Activated CD8-positive, alpha-beta memory T cell treated with anti-CD3 and anti-CD28 coated beads, Interleukin-2, amount 50 U/mL, for 1 hour (primary cell): ENCODE results near the gene ANKMY2.

Experiments
- DNase-seq: peaks from one replicate; pipeline ENCODE4 v3.0.0-alpha.2; 2020; ENCODE audit errors: extremely low read depth

The ANKMY2 gene

DNA sequence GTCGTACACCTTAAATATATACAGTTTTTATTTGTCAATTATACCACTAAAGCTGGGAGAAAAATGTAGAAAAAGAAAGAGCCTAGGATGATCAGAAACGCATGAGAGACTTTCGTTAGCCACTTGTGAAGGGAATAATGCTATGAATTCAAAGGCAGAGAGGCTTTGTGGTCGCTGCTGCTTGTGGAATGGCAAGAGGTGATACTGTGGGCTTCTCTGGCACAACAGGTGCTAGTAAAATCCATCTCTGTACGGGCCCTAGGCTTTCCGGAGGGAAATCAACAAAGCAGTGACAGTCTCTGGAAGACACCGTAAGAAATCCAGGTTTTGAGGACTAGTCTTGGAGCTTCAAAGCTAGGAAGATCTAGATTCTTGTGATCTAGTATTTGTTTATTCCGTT, 66.3 kb downstream of the ANKMY2 start:
- DNase-seq, result no peak

DNA sequence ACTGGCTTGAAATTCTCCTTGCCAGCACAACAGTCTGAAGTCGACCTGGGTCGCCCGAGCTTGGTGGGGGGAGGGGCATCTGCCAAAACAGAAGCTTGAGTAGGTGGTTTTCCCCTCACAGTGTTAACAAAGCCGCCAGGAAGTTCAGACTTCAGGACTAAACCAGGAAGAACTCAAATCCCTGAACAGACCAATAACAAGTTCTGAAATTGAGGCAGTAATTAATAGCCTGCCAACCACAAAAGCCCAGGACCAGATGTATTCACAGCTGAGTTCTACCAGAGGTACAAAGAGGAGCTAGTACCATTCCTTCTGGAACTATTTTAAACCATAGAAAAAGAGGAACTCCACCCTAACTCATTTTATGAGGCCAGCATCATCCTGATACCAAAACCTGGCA, 73.6 kb downstream of the ANKMY2 start:
- DNase-seq, result no peak

DNA sequence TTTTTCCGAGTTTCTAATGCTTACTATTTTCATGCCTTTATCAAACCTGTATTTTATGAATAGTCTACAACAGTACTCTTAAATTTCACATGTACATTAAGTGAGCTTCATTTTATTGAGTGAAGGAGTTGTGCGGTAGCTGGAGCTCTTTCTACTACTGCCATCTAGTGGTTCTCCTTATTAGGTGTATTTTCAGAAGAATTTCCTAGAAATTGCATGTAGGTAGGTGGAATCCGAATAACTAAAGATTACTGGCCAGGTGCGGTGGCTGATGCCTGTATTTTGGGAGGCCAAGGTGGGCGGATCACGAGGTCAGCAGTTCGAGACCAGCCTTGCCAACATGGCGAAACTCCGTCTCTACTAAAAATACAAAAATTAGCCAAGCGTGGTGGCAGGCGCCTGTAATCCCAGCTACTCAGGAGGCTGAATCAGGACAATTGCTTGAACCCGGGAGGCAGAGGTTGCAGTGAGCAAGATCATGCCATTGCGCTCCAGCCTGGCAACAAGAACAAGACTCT, 80.6 kb downstream of the ANKMY2 start:
- no peak for DNase-seq

DNA sequence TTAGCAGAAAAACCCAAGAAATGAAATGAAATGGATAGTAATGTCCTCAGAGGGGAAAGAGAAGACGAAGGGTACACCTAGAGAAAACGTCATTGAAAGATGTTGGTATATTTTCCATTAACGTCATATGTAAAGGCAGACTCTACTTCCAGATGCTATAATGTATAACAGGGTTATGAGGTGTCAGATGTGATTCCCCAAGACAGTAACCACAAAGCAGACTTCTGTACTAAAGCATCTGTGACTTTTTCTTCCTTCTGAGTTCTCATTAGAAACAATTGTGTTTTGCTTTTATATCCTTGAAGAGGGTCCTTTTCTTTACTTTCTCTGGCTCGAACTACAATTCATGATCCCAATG, 81.6 kb downstream of the ANKMY2 start:
- DNase-seq, result no peak

DNA sequence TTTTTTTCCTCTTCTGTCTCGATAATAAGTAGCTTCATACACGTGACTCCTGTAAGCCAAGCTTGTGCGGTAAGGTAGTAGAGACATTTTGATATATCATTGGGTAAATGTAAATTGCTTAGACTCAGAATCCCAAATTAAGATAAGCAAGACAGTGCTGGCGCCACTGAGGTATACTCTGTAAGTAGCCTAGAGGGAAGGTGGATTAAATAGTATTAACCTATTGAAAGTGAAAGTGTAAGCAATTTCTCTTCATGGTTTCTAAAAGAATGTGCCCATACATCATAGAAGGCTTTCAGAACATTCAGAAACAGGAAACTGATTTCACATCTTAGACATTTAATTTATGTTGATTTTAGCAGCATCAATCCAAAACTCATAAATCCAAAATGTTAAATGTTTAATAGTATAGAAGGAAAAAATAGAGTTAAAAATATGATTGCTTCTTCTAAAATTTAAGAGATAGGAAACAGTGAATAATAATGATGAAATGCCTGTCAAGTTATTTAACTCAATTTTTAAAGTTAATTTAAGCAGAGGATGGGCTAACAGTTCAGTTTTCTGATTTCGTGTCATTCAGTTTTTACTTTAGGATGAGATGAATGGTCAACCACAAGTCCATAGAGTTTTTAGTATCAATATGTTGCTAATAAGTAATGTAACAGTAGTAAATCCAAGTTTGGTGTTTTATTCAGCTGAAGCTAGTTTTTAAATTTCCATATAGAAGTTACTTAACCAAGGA, 82.1 kb downstream of the ANKMY2 start:
- no peak for DNase-seq

DNA sequence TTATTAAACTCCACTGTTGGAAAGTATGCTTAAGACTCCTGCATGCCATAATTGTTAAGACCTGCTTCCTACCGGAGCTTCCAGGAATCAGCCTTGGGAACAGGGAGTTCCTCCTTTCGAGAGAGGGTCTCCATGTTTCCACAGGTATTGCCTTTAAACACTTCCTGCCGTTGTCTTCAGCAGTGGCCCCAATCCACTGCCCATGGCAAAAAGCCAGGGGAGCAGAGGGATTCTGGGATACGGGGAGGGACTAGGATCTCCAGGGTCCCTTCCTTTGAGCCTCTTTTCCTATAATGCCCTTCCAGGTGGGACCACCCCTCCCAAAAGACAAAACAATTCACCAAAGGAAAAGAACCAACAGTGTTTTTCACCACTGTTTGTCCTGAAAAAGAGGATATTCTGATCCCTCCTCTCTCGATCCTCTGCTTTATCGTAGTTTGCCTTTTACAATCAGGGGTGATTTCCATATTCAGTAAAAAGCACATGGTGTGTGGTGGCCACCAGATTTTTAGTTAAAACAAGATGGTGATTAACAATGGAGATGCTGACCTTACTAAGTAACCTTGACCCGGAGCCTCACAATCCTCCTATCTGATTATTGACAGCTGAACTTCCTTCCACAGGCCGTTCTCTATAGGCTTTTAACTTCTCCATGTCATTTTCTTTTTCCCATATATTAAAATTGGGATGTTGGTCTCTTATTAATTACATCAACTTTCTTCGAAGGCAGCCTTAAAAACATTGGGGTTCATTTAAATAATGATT, 82.9 kb downstream of the ANKMY2 start:
- no peak for DNase-seq

DNA sequence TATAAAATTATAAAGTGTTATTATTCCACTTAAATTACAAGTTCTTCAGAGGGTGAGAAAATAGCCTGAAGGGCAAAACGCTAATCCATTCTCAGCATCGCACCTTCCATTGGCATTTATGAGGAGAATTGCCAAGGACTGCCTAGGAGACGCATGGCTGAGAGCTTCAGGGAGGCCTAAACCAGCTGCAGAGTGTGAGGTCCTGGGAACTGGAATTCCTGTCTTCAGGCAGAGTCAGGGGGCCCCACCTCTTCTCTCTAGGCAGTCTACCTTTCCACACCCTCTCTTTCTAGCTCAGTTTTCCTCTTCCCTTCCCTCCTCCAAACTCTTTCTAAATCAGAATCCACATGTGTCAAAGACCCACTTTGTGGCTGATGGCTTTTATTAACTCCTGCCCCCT, 83.6 kb downstream of the ANKMY2 start:
- DNase-seq, result no peak

DNA sequence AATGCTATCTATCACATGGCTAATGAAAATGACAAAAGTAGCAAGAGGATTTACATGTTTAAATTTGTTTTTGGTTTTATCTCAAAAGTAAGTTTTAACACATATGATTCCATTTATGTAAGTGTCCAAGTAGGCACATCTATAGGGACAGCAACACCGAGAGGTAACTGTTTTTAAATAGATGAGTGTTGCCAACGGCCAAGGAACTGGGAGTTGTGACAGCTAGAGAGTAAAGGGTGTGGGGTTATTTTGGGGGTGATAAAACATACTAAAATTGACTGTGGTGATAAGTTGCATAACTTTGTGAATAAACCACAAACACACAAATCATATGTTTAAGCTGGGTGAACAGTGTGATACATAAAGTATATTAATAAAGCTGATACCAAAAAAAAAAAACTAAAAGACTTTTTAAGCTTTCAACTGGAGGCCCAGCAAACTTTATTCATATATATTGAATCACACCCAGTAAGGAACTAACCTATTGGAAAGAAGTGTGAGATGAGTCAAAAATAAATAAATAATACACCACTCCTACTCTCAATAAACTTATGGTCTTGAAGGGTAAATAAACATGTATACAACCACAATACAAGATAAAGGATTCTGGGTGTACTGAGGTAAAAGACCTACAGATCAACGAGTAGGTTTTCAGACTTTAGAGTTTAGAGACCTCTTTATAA, 85.9 kb downstream of the ANKMY2 start:
- no peak for DNase-seq

DNA sequence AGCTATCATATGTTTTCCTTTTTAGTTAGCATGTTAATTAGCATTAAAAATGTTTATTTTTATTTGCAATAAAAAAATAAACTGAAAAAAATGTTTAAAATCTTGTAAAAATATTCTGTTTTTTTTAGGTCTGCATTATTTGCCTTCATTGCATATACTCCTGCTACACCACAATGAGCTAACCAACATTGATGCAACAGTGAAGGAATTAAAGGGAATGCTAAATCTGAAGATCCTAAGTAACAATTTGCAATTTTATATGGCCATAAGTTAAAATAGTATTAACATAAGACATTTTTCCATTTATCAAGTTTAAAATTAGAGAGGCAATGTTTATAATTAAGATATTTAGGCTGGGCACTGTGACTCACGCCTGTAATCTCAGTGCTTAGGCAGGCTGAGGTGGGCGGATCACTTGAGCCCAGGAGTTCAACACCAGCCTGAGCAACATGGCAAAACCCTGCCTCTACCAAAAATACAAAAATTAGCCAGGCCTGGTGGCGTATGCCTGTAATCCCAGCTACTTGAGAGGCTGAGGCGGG, 86.7 kb downstream of the ANKMY2 start:
- no peak for DNase-seq

DNA sequence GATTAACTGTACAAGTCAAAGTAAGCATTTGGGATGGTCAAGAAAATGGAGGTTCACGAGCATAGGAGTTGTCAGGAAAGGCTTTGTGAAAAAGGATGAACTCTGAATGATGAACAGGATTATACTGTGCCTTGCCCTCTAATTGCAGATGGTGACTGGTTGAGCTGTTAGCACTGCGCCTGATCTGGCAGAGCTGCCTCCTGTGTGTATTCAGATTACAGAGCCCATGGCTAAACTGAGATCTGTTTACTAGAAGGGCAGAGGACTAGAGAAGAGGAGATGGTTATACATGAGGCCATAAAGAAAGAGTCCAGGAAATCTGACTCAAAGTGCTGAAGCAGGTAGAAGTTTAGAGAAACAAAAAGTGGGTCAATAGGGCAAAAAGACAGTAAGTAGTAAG, 89.2 kb downstream of the ANKMY2 start:
- DNase-seq, result no peak

DNA sequence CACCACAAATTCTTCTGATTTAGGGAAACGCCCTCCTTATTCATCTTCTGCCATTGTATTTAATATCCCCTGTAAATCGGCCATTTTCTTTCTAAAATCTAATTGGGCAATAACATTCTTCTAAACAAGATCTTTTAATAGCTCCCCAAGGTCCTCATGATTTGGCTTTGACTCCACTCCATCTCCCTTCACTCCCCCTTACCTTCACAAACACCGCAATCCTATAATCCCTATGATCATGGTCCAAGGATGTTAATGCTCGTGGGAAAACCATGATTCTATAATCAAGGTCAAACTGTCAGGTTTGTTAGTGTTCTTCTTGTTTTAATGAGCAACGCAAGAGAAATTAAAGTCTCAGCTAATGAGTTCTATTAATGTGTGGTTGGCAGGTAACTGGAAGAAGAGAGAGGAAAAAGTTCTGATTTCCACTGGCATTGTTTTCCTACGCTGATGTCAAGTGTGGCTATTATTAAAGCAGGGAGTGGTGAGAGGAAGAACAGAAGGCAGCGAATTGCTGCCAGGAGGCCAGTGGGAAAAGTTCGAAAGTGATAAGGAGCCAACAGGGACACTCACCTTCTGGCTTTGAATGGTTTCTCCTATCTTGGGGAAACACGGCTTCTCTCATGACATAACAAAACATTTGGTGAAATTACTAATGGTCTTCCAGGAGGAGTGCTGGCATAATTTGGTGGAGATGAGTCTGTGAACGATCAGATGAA, 90.9 kb downstream of the ANKMY2 start:
- DNase-seq, result no peak

DNA sequence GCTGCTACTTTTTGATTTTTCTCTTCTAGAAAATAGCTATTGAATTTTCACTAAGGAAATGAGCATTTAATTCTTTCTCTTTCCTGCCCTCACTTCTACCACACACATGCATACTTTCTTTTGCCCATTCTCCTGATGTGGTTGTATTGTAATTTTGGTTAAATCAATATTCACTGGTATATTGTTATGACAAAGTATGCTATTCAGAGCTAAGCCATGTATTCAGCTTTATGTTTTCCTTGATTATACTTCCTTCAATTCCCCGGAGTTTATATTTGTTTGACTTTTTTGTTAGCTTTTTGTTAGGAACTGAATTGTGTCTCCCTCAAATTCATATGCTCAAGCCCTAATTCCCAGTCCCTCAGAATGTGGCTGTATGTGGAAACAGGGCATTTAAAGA, 94.9 kb downstream of the ANKMY2 start:
- no peak for DNase-seq
